Activated T-helper 2 cell treated with anti-CD3 and anti-CD28 coated beads, Interferon-gamma antibody, Interleukin-2, Interleukin-4, amounts not matched to agents 10 μg/mL and 5 μg/mL and 100 μg/mL, durations not matched to agents 14 hours and 24 hours and 36 hours (primary cell): ENCODE measurements around the gene SCG3. TPM values are rescaled to one million over a fixed set of nuclear protein-coding genes. Genes with fewer than 3 reads are reported as not detected.

Experiments used
- DNase-seq: peaks from one replicate; pipeline ENCODE4 v3.0.0; 2021; ENCODE audit warnings: low spot score
- H3K27ac Mint-ChIP-seq: one replicate; pipeline ENCODE4 v1.8.0; 2021; ENCODE audit warnings: mixed read lengths
- H3K27me3 Mint-ChIP-seq: one replicate; pipeline ENCODE4 v1.8.0; 2021; ENCODE audit warnings: low read depth, mixed read lengths
- H3K36me3 Mint-ChIP-seq: one replicate; pipeline ENCODE4 v1.8.0; 2021; ENCODE audit warnings: low read depth, mixed read lengths
- H3K4me1 Mint-ChIP-seq: one replicate; pipeline ENCODE4 v1.8.0; 2021; ENCODE audit warnings: low read depth, mixed read lengths
- H3K4me3 Mint-ChIP-seq: one replicate; pipeline ENCODE4 v1.8.0; 2021; ENCODE audit warnings: low read depth, mild to moderate bottlenecking, moderate library complexity, mixed read lengths
- H3K9me3 Mint-ChIP-seq: one replicate; pipeline ENCODE4 v1.8.0; 2021; ENCODE audit warnings: mixed read lengths
- intact Hi-C: fragments of 100-400 bp; cut with micrococcal nuclease; formaldehyde crosslinking; loops from one replicate; pipeline ENCODE4 v1.15.1; 2023
- total RNA-seq: library from RNA; stranded (reverse); gene quantifications from 2 replicates; pipeline ENCODE4 v1.2.3, GENCODE V29; 2022

The SCG3 gene
- total RNA-seq, 1 donor from 2014 or later = not detected

DNA sequence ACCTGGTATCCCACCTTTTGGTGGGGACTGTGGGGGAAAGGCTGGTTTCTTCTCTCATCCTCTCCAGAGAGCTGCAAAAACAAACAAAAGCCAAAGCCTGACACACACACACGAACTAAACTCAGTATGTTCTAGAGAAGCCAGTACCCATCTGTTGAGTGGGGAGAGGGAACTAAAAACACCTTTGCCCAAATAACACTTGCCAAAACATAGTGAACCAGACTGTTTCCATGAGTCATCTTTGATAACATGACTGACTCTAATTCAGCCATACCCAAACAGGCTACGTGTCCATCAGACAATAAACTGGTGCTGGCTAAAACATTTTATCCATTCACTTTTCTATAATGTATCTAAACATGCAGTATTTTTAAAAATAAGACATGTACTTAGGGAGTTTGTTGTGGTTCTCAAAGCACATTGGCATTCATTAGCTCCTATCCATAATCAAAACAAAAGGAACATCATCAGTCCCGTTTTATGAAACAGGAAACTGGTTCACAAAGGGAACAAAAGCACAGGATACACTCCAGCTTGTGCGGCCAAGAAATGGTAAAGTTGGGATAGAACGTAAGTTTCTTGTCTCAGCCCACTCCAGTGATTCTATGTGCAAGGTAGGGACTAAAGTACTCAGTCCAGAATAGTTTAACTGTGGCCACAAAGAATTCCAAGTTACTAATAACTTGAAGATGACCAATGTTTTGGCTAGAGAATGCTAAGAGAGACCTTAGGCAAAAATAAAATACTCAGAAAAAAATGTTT is 40.1 kb downstream of the SCG3 start:
- Mint-ChIP-seq H3K27me3 (no peaks in the 10 kb centered on the region), H3K4me1 (peaks cover 12% of the 10 kb centered on the region), H3K9me3 (no peaks in the 10 kb centered on the region), H3K4me3 (no peak overlapping the region), H3K27ac (no peak overlapping the region), H3K36me3 (peaks cover 17% of the 10 kb centered on the region)
- intact Hi-C loops = no loop called here
- DNase-seq = no peak

DNA sequence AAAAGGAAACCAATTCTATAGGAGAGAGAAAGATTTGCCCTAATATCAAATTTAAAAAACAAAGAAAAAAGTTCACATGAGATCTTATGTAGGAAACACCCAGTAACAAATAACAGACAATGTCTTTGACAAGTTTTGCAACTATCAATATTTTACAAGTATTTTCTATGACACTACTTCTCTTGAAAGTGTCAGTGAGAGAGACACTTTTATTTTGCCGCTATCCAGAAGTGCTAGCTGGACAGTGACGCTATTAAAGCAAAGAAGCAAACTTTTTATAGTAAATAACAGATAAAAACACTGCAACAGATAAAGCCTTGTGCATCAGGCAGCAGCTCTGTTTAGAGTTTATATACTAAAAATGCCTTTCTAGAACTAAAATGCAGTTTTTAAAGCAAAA is 42.9 kb downstream of the SCG3 start:
- H3K27ac Mint-ChIP-seq = no peak overlapping the region
- intact Hi-C loops = no loop called here
- H3K4me3 Mint-ChIP-seq = no peak overlapping the region
- no peak for DNase-seq
- peaks cover 19% of the 10 kb centered on the region for H3K4me1 Mint-ChIP-seq
- no peaks in the 10 kb centered on the region for H3K27me3 Mint-ChIP-seq
- H3K9me3 Mint-ChIP-seq = no peaks in the 10 kb centered on the region
- H3K36me3 Mint-ChIP-seq = peaks cover 17% of the 10 kb centered on the region

DNA sequence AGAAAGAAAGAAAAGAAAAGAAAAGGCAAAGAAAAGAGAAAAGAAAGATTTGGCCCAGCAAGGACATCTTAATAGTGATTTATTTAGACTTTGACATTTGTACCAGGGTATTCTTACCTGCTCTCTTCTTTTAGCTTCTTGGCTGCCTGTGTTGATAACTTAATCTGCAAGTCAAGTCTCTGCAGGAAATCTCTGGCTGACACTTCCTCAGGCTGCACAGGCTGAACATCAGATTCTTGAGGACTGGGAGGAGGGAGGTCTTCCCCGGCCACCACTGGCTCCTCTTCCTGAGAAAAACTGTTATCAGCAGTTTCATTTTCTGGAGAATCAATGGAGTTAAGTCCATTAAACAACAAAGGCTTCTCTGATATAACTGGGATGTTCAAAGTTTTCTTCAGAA is 43.4 kb downstream of the SCG3 start:
- DNase-seq = no peak
- Mint-ChIP-seq H3K27me3 (no peaks in the 10 kb centered on the region), H3K4me1 (peaks cover 19% of the 10 kb centered on the region), H3K4me3 (no peak overlapping the region), H3K27ac (no peak overlapping the region), H3K9me3 (no peaks in the 10 kb centered on the region), H3K36me3 (peaks cover 17% of the 10 kb centered on the region)
- intact Hi-C loops = no loop called here

DNA sequence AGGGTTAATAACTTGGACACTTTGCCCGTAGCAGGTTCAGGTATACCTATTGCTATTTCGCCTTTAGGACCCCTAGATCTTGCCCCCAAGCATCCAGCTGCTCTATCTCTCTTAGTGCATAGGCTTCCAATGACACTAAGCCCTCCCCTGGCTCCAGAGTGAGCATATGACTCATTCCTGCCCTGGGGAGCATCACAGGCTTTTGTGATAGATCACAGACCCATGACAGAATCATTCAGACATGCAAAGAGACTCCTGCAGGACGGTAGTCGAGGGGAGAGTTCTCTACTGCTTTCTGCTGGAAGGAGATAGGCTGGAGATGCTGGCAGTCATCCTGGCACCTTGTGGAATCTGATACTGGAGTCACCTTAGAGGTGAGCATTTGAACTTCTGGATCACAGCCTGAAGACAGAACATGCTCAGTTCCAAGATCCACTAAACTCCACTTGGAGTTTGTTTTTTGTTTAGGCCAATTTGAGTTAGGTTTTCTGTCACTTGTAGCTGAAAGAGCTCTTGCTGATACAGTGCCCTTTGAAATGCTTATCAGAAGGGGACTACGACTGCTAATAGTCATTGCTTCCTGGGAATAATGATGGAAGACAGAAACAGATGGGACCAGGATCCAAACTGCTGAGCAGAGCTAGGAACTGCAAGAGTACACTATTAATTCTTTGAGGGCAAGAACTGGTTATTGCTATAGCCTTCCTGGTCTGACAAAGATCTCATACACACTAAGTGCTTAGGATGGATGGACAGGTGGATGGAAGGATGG is 45.2 kb downstream of the SCG3 start:
- no peaks in the 10 kb centered on the region for H3K27me3 Mint-ChIP-seq
- H3K27ac Mint-ChIP-seq = no peak overlapping the region
- H3K4me3 Mint-ChIP-seq = no peak overlapping the region
- H3K9me3 Mint-ChIP-seq = no peaks in the 10 kb centered on the region
- H3K4me1 Mint-ChIP-seq = peaks cover 30% of the 10 kb centered on the region
- intact Hi-C loops = no loop called here
- no peak for DNase-seq
- H3K36me3 Mint-ChIP-seq = peaks cover 16% of the 10 kb centered on the region

- H3K4me3 Mint-ChIP-seq = no peak overlapping the region
- peaks cover 35% of the 10 kb centered on the region for H3K4me1 Mint-ChIP-seq
- no peaks in the 10 kb centered on the region for H3K9me3 Mint-ChIP-seq
- no peaks in the 10 kb centered on the region for H3K27me3 Mint-ChIP-seq
- intact Hi-C loops = no loop called here
- no peak overlapping the region for H3K27ac Mint-ChIP-seq
- peaks cover 11% of the 10 kb centered on the region for H3K36me3 Mint-ChIP-seq
- DNase-seq = no peak
Measured at GRCh38 chr15:51727141-51727897, 46.0 kb downstream of the SCG3 start.

DNA sequence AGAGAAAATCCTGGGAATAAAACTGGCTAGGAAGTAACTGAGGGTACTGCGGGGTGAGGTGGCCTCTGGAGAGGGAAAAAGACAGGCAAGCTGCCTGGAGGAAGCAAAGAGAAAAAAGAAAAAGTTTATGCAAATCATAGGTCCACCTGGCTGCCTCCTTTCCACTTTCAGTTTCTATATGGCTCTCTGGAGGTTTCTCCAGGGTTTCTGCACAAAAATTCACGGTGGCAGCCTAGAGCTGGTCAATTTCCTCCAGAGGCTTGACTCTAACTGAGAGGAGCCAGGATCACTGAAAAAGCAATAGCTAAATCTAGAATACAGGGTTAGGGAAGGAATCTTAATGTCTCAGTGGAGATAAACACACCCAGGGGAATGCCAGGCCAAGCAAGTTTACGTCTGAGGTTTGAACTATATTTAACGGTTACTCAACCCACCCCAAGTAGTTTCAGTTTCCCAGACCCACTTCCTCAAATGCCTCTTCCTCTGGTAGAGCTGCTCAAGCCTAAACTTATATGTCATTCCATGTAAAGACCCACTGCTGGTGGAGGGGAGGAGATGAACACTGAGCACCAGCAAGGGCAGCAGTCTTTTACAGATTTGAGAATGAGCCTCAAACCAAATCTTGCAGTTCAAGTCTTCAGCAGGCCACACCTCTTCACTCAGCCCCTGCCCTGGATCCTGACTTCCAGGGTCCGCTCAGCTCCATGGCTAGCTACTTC is 50.4 kb downstream of the SCG3 start:
- DNase-seq = peak; percentile 26
- Mint-ChIP-seq H3K36me3 (peaks cover 12% of the 10 kb centered on the region), H3K27ac (peak overlapping the region; percentile 53), H3K9me3 (no peaks in the 10 kb centered on the region), H3K4me3 (peak overlapping the region; percentile 62), H3K4me1 (peaks cover 56% of the 10 kb centered on the region), H3K27me3 (no peaks in the 10 kb centered on the region)
- intact Hi-C loops = loop anchor here (10.0 kb wide), 2 partner anchors 243 to 523 kb away; partner anchors contain the start of gene LEO1

- no peaks in the 10 kb centered on the region for H3K27me3 Mint-ChIP-seq
- intact Hi-C loops = loop anchor here (10.0 kb wide), 2 partner anchors 242 to 522 kb away; partner anchors contain the start of gene LEO1
- peaks cover 12% of the 10 kb centered on the region for H3K36me3 Mint-ChIP-seq
- no peaks in the 10 kb centered on the region for H3K9me3 Mint-ChIP-seq
- H3K27ac Mint-ChIP-seq = peak overlapping the region; percentile 23
- H3K4me3 Mint-ChIP-seq = no peak overlapping the region
- DNase-seq = no peak
- H3K4me1 Mint-ChIP-seq = peaks cover 54% of the 10 kb centered on the region
Measured at GRCh38 chr15:51732646-51733045, 51.3 kb downstream of the SCG3 start.

DNA sequence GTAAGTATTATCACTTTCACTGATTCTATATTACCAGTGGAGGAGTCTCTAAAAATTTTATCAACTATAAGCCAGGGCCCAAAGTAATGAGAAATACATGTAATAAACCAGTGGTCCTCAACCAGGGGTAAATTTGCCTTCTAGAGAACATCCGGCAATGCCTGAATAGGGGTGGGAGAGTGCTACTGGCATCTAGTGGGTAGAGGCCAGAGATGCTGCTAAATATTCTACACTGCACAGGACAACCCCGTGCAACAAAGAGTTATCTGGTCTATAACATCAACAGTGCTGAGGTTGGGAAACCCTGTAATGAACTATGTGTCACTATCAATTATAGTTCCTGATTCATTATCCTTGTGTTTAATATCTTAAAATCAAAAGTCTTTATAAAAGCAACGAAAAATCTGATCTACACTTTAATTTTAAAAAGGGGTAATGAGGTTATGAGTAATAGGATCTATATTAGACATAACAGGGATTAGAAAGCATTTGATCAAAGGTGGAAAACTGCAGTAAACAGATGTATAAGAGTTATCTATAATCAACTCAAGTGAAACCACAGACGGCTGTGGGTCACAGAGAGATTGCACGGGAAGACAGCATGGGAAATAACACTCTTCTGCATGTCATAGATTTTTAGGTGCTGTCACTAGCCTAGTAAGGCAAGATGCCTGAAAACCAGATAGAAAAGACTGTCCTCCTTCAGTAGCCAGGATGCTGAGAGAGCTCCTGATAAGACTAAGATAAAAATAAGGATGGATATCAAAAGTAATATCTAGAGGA is 54.1 kb downstream of the SCG3 start:
- Mint-ChIP-seq H3K4me1 (peaks cover 62% of the 10 kb centered on the region), H3K36me3 (peaks cover 12% of the 10 kb centered on the region), H3K27ac (peak overlapping the region; percentile 80), H3K4me3 (peak overlapping the region; percentile 78), H3K9me3 (no peaks in the 10 kb centered on the region), H3K27me3 (peaks cover 4% of the 10 kb centered on the region)
- intact Hi-C loops = loop anchor here (5.0 to 10.0 kb wide), 3 partner anchors 92 to 519 kb away; partner anchors contain the start of genes LEO1 and TMOD3
- no peak for DNase-seq

GRCh38 chr15:51736069-51736468 is 54.8 kb downstream of the SCG3 start:
- Mint-ChIP-seq H3K27me3 (peaks cover 4% of the 10 kb centered on the region), H3K4me3 (peak overlapping the region; percentile 78), H3K4me1 (peaks cover 56% of the 10 kb centered on the region), H3K9me3 (no peaks in the 10 kb centered on the region), H3K36me3 (peaks cover 6% of the 10 kb centered on the region), H3K27ac (peak overlapping the region; percentile 80)
- intact Hi-C loops = loop anchor here (5.0 to 10.0 kb wide), 3 partner anchors 91 to 519 kb away; partner anchors contain the start of genes LEO1 and TMOD3
- DNase-seq = no peak

DNA sequence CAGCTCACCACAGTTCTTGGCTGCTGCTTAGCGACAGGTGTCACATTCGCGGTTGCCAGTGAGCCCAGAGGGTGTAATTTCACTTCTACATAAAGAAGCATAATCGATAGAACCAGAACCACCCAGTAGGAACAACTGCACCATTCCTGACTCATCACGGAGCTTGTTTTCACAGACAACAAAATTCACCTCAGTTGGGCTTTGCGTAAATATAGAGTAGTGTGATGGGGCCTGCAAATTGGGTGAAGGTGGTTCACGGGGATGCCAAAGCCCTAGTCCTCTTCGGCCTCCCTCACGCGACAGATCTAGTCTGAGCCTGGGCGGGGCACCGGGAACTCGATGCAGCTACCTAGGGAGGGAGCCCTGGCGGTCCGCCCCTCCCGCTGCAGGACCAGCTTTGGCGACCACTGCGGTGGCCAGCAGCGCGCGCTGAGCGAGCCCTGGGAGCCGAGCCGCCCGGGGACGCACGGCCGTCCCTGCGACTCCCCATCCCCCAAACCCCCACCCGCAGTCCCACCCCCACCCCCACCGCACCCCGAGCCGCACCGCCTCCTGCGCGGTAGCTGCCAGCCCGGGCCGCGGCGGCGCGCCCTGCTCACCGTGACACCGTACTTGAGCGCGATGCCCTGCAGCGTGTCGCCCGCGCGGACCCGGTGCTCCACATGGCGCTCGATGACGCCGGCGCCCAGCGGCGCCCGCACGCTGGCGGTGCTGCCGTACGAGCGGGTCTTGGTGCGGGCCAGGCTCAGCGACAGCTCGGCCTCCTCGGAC is 55.6 kb downstream of the SCG3 start:
- Mint-ChIP-seq H3K36me3 (peaks cover 6% of the 10 kb centered on the region), H3K9me3 (no peaks in the 10 kb centered on the region), H3K27ac (peak overlapping the region; percentile 67), H3K4me3 (peak overlapping the region; percentile 78), H3K27me3 (peaks cover 4% of the 10 kb centered on the region), H3K4me1 (peaks cover 47% of the 10 kb centered on the region)
- DNase-seq = peak; percentile 41
- intact Hi-C loops = loop anchor here (5.0 to 10.0 kb wide), 3 partner anchors 90 to 518 kb away; partner anchors contain the start of genes LEO1 and TMOD3
